Dedifferentiated amniotic fluid mesenchymal stem cell (primary cell): Measurements from ENCODE around the gene RPS25.
A peak's percentile ranks its signal among the peaks of the same experiment; 100 is the strongest.
"Not testable (repeated sequence)": the region's sequence is repeated elsewhere in the genome, so short reads cannot be mapped to it uniquely, and the experiment has no call there.

Experiments
- DNase-seq: peaks from one replicate; pipeline ENCODE4 v3.0.0-alpha.2; 2016; ENCODE audit errors: extremely low spot score

RPS25 gene

DNA sequence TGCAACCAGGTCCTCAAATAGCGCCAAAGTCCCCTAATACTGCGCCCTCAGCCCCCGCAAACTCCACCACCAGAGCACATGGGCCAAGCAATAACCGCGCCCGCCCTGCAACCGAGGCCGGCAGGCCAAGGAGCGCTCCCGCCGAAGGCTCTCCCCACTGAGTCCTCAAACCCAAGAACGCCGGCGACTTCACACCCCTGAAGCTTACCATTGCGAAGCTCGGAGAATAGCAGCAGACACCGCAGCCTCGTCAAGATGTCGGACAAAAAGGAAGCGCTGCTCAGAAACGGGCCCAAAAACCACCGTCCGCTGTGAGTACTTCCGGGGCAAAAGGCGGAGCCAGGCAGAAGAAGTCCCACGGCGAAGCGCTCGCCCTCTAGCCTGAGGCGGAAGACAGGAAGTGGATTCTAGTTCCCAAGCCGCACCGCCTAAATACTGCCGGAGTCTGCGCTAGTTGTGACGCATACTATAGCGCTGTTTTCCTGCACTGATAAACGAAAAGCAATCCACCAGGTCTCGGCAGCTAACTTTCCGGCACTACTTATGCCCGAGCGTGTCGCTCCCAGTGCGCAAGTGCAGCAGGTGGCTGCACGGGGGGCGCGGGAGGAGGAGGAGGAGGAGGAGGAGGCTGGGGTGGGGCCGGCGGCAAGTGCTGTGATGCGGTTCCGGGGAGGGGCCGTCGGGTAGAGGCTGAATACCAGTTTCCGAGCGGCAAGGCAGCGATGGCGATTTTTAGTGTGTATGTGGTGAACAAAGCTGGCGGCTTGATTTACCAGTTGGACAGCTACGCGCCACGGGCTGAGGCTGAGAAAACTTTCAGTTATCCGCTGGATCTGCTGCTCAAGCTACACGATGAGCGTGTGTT, at the start of gene RPS25, which contains the start of gene TRAPPC4:
TSS of gene RPS25 (minus strand) at position 270 of the 865 bp plus-strand sequence. CDS start at position 211, 59 bp downstream.
TSS of gene TRAPPC4 (plus strand) at position 693 of the 865 bp plus-strand sequence. CDS start at position 723, 30 bp downstream.
- peak; percentile 98 for DNase-seq

DNA sequence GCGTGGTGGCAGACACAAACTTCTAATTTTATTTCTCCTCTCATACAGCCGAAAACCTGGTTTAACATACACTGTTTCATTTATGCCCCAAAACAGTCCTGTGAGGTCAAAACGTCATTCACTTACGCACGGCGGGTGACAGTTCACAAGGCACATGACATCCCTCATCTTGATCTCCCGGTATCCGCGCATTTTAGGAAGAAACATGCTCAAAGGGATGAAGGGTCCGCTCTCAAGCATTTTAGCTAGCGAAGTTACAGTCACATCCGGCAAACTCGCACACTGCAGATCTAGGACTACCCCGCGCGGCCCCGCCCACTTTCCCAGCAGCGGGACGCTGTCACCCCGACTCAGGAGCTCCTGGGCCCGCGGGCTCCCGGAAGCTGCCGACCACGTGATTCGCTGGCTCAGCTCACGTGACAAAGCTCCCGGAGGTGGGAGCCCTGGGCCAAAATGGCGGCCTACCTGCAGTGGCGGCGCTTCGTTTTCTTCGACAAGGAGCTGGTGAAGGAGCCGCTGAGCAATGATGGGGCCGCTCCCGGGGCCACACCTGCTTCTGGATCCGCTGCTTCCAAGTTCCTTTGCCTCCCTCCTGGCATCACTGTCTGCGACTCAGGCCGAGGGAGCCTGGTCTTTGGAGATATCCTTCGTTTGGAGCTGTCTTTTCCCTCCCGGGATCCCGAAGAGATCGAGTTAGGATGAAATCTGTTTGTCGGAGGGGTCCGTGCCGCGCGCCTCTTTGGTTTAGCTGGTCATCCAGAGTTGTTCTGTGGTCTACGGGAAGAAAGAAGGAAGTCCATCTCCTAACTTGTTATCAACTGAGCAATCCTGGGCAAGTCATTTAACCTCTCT, 49.5 kb upstream of the RPS25 start, which contains the start of gene VPS11:
TSS of gene VPS11 (plus strand) at position 448 of the 852 bp plus-strand sequence. CDS start at position 454, 6 bp downstream.
- peak; percentile 95 for DNase-seq

- DNase-seq: no peak
Observed at GRCh38 chr11:119065369-119065768, 47.2 kb upstream of the RPS25 start.

DNA sequence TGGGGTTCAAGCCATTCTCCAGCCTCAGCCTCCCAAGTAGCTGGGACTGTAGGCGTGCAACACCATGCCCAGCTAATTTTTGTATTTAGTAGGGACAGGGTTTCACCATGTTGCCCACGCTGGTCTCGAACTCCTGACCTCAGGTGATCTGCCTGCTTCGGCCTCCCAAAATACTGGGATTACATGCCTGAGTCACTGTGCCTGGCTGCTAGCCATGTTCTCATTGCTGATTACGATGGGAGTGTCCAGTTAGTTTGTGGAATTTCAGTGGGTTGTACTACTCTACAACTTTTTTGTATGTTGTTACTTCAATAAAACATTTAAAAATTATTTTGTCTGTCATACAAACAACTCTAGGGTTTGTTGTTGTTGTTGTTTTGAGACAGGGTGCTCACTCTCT, 44.6 kb upstream of the RPS25 start:
- DNase-seq: peak; percentile 57

DNA sequence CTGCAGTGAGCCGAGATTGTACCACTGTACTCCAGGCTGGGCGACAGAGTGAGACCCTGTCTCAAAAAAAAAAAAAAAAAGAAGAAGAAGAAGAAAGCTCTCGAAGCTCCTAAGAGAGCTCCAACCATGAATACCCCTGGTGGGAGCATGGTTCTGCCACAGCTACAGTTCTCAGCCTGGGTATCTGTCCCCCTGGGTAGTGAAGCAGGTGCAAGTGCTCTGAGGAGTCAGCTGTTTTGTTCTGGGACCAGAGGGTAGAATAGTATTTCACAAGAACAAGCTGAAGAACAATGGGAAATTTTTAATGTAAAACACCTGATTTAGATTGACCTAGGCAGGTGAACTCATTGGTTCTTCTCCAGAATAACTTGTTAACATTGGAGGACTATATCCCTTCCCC, 43.1 kb upstream of the RPS25 start:
- no peak for DNase-seq

DNA sequence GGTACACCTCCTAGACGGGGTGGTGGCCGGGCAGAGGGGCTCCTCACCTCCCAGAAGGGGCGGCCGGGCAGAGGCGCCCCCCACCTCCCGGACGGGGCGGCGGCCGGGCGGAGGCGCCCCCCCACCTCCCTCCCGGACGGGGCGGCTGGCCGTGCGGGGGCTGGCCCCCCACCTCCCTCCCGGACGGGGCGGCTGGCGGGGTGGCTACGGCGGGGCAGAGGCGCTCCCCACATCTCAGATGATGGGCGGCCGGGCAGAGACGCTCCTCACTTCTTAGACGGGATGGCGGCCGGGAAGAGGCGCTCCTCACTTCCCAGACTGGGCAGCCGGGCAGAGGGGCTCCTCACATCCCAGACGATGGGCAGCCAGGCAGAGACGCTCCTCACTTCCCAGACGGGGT, 41.0 kb upstream of the RPS25 start:
- not testable (repeated sequence) for DNase-seq

- peak; percentile 96 for DNase-seq
Observed at GRCh38 chr11:119057000-119057769, 39.0 kb upstream of the RPS25 start, which contains the start of gene HYOU1. Gene HYOU1 (minus strand): TSS chr11:119057205. CDS start chr11:119056160, 1,045 bp downstream.

- no peak for DNase-seq
Observed at GRCh38 chr11:119056421-119056999, 38.4 kb upstream of the RPS25 start.

DNA sequence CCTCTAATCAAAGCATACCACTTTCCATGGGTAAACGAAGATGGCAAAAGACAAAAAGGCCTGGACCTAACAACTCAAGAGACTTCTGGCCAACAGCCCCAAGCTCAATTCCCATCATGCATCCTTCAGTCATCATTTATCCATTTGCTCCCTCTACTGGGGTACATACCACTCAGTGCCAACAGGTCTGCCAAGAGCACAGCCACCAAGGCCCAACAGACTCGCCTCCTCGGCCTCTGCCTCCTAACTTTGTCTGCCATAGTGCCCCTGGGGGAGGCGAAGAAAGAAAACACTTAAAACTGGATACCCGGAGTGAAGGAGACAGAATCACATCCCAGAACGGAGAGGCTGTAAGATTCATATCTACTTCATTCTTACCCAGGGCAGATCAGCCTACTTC, 37.8 kb upstream of the RPS25 start:
- DNase-seq: no peak

- no peak for DNase-seq
Observed at GRCh38 chr11:119054418-119054817, 36.3 kb upstream of the RPS25 start.

DNA sequence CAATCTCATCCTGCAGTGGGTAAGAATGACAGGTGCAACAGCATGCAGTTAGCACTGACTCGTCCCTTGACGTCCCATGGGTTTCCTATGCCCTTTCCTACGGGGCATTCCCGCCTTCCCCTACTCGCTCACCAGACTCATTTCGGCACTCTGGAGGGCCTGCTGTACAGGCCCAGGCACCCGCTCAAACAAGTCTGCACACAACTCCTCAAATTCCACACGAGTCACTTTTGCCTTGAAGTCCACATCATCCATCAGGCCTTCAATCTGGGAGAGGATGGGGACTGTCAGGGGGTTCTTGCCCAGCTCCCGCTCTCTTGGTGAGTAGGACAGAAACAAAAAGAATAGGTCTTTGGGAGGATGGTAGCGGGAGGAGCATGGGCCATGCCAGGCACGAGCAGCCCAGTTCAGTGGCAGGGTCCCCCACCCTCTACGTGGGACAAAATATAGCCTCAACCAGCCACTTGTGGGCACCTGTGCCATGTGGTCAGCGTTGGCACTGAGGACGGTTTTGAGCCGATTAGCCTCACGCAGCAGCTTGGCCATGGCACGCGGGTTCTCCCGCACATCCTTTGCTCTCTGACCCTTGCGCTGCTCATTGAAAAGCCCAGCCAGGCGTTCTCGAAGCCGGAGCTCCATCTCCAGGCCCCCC, 34.1 kb upstream of the RPS25 start:
- DNase-seq: no peak

GRCh38 chr11:119051440-119052162, 33.5 kb upstream of the RPS25 start:
- no peak for DNase-seq

- no peak for DNase-seq
Observed at GRCh38 chr11:119049081-119049480, 30.9 kb upstream of the RPS25 start.

GRCh38 chr11:119048644-119049043, 30.5 kb upstream of the RPS25 start:
- DNase-seq: no peak

GRCh38 chr11:119047205-119047604, 29.1 kb upstream of the RPS25 start:
- DNase-seq: no peak

DNA sequence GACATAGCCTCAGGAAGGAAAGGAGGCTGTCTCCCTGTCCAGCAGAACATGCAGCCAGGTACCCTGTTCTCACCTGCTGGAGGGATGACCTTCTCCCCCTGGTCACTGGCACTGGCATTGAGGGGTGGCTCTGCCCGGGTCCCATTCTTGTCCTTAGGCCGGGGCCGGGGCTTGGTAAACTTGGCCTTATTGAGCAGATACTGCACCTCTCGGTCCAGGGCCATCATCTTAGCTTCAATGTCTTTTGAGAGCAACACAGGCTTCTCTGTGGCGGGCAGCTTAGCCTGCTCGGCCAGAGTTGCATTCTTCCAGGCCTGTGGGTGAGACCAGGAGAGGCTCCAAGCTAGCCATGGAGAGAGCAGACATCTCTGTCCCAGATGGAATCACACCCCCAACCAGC, 28.3 kb upstream of the RPS25 start:
- DNase-seq: no peak

- no peak for DNase-seq
Observed at GRCh38 chr11:119044708-119045107, 26.6 kb upstream of the RPS25 start.

- DNase-seq: no peak
Observed at GRCh38 chr11:119042927-119043326, 24.8 kb upstream of the RPS25 start.

DNA sequence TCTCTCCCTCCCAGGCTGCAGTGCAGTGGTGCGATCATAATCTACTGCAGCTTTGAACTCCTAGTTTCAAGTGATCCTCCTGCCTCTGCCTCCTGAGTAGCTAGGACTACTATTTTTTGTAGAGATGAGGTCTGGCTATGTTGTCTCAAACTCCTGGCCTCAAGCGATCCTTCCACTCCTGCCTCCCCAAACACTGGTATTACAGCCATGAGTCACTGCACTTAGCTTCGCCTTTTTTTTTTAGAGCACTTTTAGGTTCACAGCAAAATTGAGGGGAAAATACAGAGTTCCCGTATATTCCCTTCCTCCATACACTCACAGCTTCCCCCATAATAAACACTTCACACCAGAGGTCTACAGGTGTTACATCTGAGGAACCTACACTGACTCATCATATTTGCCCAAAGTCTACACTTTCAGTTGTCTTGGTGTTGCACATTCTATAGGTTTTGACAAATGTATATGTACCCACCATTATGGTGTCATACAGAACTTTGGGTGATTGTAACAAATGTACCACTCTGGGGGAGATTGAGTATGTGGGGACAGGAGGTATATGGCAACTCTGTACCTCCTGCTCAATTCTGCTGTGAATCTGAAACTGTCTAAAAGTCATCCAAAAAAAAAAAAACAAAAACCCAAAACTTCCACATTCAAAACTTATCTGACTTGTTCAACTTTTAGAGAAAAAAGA, 23.8 kb upstream of the RPS25 start:
- no peak for DNase-seq
